SK-N-SH treated with all-trans-retinoic acid at 6 μM for 48 hours (cell line): ENCODE measurements around the gene GPR153.

Experiments used
- ATAC-seq: fragments of 200-7000 bp; cut with Tn5 transposase; 3 replicates; pipeline ENCODE4 v1.9.1; 2020; ENCODE audit warnings: mild to moderate bottlenecking, moderate library complexity
- ARNTL ChIP-seq: fragments of 450-650 bp; formaldehyde crosslinking; IDR thresholded peaks from 2 replicates; pipeline ENCODE4 v1.5.0; 2020; ENCODE audit warnings: low read depth, mild to moderate bottlenecking, moderate library complexity, borderline replicate concordance
- BACH2 ChIP-seq: fragments of 250-450 bp; sonication (Bioruptor Pico); IDR thresholded peaks from 2 replicates; pipeline ENCODE4 v1.9.0; 2021; ENCODE audit warnings: mild to moderate bottlenecking, borderline replicate concordance
- CSDC2 ChIP-seq: fragments of 250-450 bp; sonication (Bioruptor Pico); IDR thresholded peaks from 2 replicates; pipeline ENCODE4 v1.5.0; 2020; ENCODE audit warnings: mild to moderate bottlenecking, moderate library complexity
- ESRRG ChIP-seq: fragments of 250-450 bp; sonication (Bioruptor Pico); IDR thresholded peaks from 2 replicates; pipeline ENCODE4 v1.6.1; 2021; ENCODE audit warnings: mild to moderate bottlenecking
- GLIS3 ChIP-seq: fragments of 250-450 bp; sonication (Bioruptor Pico); IDR thresholded peaks from 2 replicates; pipeline ENCODE4 v1.5.0; 2020; ENCODE audit warnings: mild to moderate bottlenecking, moderate library complexity
- ISL1 ChIP-seq: fragments of 250-450 bp; sonication (Bioruptor Pico); IDR thresholded peaks from 2 replicates; pipeline ENCODE4 v2.1.2; 2022; ENCODE audit warnings: mild to moderate bottlenecking, moderate library complexity
- OSR1 ChIP-seq: fragments of 250-450 bp; sonication (Bioruptor Pico); IDR thresholded peaks from 2 replicates; pipeline ENCODE4 v1.8.0; 2022; ENCODE audit warnings: moderate library complexity, mild to moderate bottlenecking, inconsistent platforms
- PPARA ChIP-seq: fragments of 250-450 bp; sonication (Bioruptor Pico); IDR thresholded peaks from 2 replicates; pipeline ENCODE4 v1.5.0; 2020; ENCODE audit warnings: mild to moderate bottlenecking, borderline replicate concordance
- RARB ChIP-seq: fragments of 250-450 bp; sonication (Bioruptor Pico); IDR thresholded peaks from 2 replicates; pipeline ENCODE4 v1.8.0; 2021; ENCODE audit warnings: mild to moderate bottlenecking, moderate library complexity
- SNAI2 ChIP-seq: fragments of 250-450 bp; sonication (Bioruptor Pico); IDR thresholded peaks from 2 replicates; pipeline ENCODE4 v1.5.0; 2020; ENCODE audit warnings: mild to moderate bottlenecking, moderate library complexity
- TCF4 ChIP-seq: fragments of 250-450 bp; sonication (Bioruptor Pico); IDR thresholded peaks from 2 replicates; pipeline ENCODE4 v1.8.0; 2021; ENCODE audit warnings: mild to moderate bottlenecking, moderate library complexity, borderline replicate concordance
- TOX ChIP-seq: fragments of 250-450 bp; sonication (Bioruptor Pico); IDR thresholded peaks from 2 replicates; pipeline ENCODE4 v1.8.0; 2021; ENCODE audit warnings: mild to moderate bottlenecking, moderate library complexity, borderline replicate concordance
- ZC3H10 ChIP-seq: fragments of 250-450 bp; sonication (Bioruptor Pico); IDR thresholded peaks from 2 replicates; pipeline ENCODE4 v1.5.1; 2021; ENCODE audit warnings: mild to moderate bottlenecking, moderate library complexity
- ZFP3 ChIP-seq: fragments of 250-450 bp; sonication (Bioruptor Pico); IDR thresholded peaks from 2 replicates; pipeline ENCODE4 v1.5.0; 2020; ENCODE audit warnings: mild to moderate bottlenecking, moderate library complexity
- ZFP30 ChIP-seq: fragments of 450-650 bp; formaldehyde crosslinking; IDR thresholded peaks from 2 replicates; pipeline ENCODE4 v1.5.0; 2022; ENCODE audit warnings: mild to moderate bottlenecking, moderate library complexity
- ZNF565 ChIP-seq: fragments of 450-650 bp; formaldehyde crosslinking; conservative IDR thresholded peaks from 2 replicates; pipeline ENCODE4 v1.5.0; 2020; ENCODE audit warnings: low read depth, mild to moderate bottlenecking, moderate library complexity
- ZNF70 ChIP-seq: fragments of 450-650 bp; formaldehyde crosslinking; IDR thresholded peaks from 2 replicates; pipeline ENCODE4 v1.5.0; 2020; ENCODE audit warnings: mild to moderate bottlenecking, moderate library complexity
- ZNF8 ChIP-seq: fragments of 450-650 bp; formaldehyde crosslinking; IDR thresholded peaks from 2 replicates; pipeline ENCODE4 v1.5.0; 2020; ENCODE audit warnings: mild to moderate bottlenecking, moderate library complexity
- TF ChIP-seq, protein P1 (sequence below): fragments of 250-450 bp; sonication (Bioruptor Pico); IDR thresholded peaks from 2 replicates; pipeline ENCODE4 v1.5.0; 2020; ENCODE audit warnings: mild to moderate bottlenecking, moderate library complexity
- TF ChIP-seq, protein P2 (sequence below): fragments of 250-450 bp; sonication (Bioruptor Pico); IDR thresholded peaks from 2 replicates; pipeline ENCODE4 v1.8.0; 2021; ENCODE audit warnings: low read depth, mild to moderate bottlenecking, moderate library complexity, borderline replicate concordance
- TF ChIP-seq, protein P3 (sequence below): fragments of 250-450 bp; sonication (Bioruptor Pico); IDR thresholded peaks from 2 replicates; pipeline ENCODE4 v1.5.1; 2020; ENCODE audit warnings: low read depth, mild to moderate bottlenecking, moderate library complexity
- TF ChIP-seq, protein P4 (sequence below): fragments of 250-450 bp; sonication (Bioruptor Pico); IDR thresholded peaks from 2 replicates; pipeline ENCODE4 v1.5.1; 2021; ENCODE audit warnings: mild to moderate bottlenecking, moderate library complexity
- TF ChIP-seq, protein P5 (sequence below): fragments of 250-450 bp; sonication (Bioruptor Pico); IDR thresholded peaks from 2 replicates; pipeline ENCODE4 v1.8.0; 2020; ENCODE audit warnings: mild to moderate bottlenecking, moderate library complexity, borderline replicate concordance

Gene GPR153

DNA sequence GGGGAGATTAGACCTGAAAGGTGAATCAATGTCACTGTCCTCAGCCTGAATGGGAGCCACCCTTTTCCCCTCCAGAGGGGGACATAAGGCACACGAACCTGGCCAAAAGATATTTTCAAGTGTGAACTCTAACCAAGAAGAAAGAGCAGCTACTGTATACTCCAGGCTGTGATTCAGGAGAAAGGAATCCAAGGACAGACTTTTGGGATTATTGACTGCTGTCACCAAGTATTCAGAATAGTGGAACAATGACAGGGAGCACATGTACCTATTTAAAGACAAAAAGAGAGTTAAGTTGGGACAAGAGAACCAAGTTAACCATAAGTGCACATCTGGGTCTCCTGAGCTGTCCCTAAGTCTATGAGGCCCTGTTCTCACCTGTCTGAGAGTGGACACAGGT is 27.5 kb downstream of the GPR153 start:
- no peak for ATAC-seq
- no peak for TF ChIP-seq TCF4
- no peak for TF ChIP-seq ZC3H10 (CRISPR knock-in tag)
- no peak for TF ChIP-seq CSDC2 (CRISPR knock-in tag)
- TF ChIP-seq PPARA (CRISPR knock-in tag) = no peak
- no peak for TF ChIP-seq TOX (CRISPR knock-in tag)
- TF ChIP-seq, protein P1, sequence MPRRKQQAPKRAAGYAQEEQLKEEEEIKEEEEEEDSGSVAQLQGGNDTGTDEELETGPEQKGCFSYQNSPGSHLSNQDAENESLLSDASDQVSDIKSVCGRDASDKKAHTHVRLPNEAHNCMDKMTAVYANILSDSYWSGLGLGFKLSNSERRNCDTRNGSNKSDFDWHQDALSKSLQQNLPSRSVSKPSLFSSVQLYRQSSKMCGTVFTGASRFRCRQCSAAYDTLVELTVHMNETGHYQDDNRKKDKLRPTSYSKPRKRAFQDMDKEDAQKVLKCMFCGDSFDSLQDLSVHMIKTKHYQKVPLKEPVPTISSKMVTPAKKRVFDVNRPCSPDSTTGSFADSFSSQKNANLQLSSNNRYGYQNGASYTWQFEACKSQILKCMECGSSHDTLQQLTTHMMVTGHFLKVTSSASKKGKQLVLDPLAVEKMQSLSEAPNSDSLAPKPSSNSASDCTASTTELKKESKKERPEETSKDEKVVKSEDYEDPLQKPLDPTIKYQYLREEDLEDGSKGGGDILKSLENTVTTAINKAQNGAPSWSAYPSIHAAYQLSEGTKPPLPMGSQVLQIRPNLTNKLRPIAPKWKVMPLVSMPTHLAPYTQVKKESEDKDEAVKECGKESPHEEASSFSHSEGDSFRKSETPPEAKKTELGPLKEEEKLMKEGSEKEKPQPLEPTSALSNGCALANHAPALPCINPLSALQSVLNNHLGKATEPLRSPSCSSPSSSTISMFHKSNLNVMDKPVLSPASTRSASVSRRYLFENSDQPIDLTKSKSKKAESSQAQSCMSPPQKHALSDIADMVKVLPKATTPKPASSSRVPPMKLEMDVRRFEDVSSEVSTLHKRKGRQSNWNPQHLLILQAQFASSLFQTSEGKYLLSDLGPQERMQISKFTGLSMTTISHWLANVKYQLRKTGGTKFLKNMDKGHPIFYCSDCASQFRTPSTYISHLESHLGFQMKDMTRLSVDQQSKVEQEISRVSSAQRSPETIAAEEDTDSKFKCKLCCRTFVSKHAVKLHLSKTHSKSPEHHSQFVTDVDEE (CRISPR knock-in tag) = no peak
- TF ChIP-seq SNAI2 (CRISPR knock-in tag) = no peak
- no peak for TF ChIP-seq ZNF8 (CRISPR knock-in tag)
- TF ChIP-seq OSR1 (CRISPR knock-in tag) = no peak
- TF ChIP-seq, protein P2, sequence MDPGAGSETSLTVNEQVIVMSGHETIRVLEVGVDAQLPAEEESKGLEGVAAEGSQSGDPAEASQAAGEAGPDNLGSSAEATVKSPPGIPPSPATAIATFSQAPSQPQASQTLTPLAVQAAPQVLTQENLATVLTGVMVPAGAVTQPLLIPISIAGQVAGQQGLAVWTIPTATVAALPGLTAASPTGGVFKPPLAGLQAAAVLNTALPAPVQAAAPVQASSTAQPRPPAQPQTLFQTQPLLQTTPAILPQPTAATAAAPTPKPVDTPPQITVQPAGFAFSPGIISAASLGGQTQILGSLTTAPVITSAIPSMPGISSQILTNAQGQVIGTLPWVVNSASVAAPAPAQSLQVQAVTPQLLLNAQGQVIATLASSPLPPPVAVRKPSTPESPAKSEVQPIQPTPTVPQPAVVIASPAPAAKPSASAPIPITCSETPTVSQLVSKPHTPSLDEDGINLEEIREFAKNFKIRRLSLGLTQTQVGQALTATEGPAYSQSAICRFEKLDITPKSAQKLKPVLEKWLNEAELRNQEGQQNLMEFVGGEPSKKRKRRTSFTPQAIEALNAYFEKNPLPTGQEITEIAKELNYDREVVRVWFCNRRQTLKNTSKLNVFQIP (CRISPR knock-in tag) = no peak
- TF ChIP-seq RARB (CRISPR knock-in tag) = no peak
- TF ChIP-seq, protein P3, sequence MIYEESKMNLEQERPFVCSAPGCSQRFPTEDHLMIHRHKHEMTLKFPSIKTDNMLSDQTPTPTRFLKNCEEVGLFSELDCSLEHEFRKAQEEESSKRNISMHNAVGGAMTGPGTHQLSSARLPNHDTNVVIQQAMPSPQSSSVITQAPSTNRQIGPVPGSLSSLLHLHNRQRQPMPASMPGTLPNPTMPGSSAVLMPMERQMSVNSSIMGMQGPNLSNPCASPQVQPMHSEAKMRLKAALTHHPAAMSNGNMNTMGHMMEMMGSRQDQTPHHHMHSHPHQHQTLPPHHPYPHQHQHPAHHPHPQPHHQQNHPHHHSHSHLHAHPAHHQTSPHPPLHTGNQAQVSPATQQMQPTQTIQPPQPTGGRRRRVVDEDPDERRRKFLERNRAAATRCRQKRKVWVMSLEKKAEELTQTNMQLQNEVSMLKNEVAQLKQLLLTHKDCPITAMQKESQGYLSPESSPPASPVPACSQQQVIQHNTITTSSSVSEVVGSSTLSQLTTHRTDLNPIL = no peak
- TF ChIP-seq ZNF70 (CRISPR knock-in tag) = no peak

DNA sequence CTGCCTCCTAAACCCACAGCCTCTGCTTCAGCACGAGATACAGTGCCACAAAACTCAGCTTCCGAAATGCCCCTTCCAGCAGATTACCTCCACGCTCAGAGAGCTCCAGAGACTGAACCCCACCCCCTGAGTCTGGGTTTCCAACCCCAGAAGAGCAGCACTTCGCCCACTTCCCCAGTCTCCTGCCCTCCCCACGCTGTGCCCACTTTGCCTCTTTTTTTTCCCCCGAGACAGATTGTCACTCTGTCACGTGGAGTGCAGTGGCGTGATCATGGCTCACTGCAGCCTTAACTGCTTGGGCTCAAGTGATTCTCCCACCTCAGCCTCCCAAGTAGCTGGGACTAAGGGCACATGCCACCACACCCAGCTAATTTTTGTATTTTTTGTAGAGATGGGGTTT is 35.2 kb downstream of the GPR153 start:
- TF ChIP-seq ARNTL (CRISPR knock-in tag) (no peak), PPARA (CRISPR knock-in tag) (no peak), ISL1 (no peak), TCF4 (no peak), ZFP30 (CRISPR knock-in tag) (no peak), ZNF8 (CRISPR knock-in tag) (no peak), GLIS3 (CRISPR knock-in tag) (no peak), ESRRG (no peak), BACH2 (no peak), ZFP3 (CRISPR knock-in tag) (no peak), TOX (CRISPR knock-in tag) (no peak), ZNF565 (CRISPR knock-in tag) (no peak), ZNF70 (CRISPR knock-in tag) (no peak), OSR1 (CRISPR knock-in tag) (no peak), CSDC2 (CRISPR knock-in tag) (no peak)
- TF ChIP-seq, protein P2 (CRISPR knock-in tag) = no peak
- TF ChIP-seq, protein P4, sequence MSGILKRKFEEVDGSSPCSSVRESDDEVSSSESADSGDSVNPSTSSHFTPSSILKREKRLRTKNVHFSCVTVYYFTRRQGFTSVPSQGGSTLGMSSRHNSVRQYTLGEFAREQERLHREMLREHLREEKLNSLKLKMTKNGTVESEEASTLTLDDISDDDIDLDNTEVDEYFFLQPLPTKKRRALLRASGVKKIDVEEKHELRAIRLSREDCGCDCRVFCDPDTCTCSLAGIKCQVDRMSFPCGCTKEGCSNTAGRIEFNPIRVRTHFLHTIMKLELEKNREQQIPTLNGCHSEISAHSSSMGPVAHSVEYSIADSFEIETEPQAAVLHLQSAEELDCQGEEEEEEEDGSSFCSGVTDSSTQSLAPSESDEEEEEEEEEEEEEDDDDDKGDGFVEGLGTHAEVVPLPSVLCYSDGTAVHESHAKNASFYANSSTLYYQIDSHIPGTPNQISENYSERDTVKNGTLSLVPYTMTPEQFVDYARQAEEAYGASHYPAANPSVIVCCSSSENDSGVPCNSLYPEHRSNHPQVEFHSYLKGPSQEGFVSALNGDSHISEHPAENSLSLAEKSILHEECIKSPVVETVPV (CRISPR knock-in tag) = no peak
- TF ChIP-seq, protein P1 (CRISPR knock-in tag) = no peak
- TF ChIP-seq, protein P5, sequence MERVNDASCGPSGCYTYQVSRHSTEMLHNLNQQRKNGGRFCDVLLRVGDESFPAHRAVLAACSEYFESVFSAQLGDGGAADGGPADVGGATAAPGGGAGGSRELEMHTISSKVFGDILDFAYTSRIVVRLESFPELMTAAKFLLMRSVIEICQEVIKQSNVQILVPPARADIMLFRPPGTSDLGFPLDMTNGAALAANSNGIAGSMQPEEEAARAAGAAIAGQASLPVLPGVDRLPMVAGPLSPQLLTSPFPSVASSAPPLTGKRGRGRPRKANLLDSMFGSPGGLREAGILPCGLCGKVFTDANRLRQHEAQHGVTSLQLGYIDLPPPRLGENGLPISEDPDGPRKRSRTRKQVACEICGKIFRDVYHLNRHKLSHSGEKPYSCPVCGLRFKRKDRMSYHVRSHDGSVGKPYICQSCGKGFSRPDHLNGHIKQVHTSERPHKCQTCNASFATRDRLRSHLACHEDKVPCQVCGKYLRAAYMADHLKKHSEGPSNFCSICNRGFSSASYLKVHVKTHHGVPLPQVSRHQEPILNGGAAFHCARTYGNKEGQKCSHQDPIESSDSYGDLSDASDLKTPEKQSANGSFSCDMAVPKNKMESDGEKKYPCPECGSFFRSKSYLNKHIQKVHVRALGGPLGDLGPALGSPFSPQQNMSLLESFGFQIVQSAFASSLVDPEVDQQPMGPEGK (CRISPR knock-in tag) = no peak
- no peak for ATAC-seq
